K562 (cell line): ENCODE measurements around the gene ARHGAP42. TPM values are rescaled to one million over a fixed set of nuclear protein-coding genes. Genes with fewer than 3 reads are reported as not detected.

Source experiments
- EGR1 ChIP-seq: fragments of 450-650 bp; conservative IDR thresholded peaks from 2 replicates; pipeline ENCODE4 v1.6.1; 2017; ENCODE audit warnings: mild to moderate bottlenecking
- ERF ChIP-seq: fragments of 450-650 bp; formaldehyde crosslinking; IDR thresholded peaks from 2 replicates; pipeline ENCODE4 v1.4.0; 2020; ENCODE audit warnings: mild to moderate bottlenecking, mixed read lengths
- FOXJ3 ChIP-seq: sonication (generic); formaldehyde crosslinking; IDR thresholded peaks from 2 replicates; pipeline ENCODE4 v1.4.0; 2020; ENCODE audit warnings: mild to moderate bottlenecking, missing genetic modification reagents
- HSF4 ChIP-seq: fragments of 250-450 bp; sonication (Bioruptor Pico); IDR thresholded peaks from 2 replicates; pipeline ENCODE4 v2.1.2; 2022; ENCODE audit warnings: mild to moderate bottlenecking, moderate library complexity, borderline replicate concordance
- NCOR1 ChIP-seq: fragments of 450-650 bp; IDR thresholded peaks from 2 replicates; pipeline ENCODE4 v1.6.1; 2016; ENCODE audit warnings: mild to moderate bottlenecking, moderate library complexity
- RNF2 ChIP-seq: sonication (generic); IDR thresholded peaks from 2 replicates; pipeline ENCODE4 v1.6.1; 2016
- SIX5 ChIP-seq, 2 experiments: IDR thresholded peaks; 2 replicates each; pipeline ENCODE4 v1.6.1; 2011; ENCODE audit warnings: low read length in 2 of 2, borderline replicate concordance in 1 of 2, low read depth in 1 of 2, mild to moderate bottlenecking in 1 of 2, moderate library complexity in 1 of 2; ENCODE audit not compliant: insufficient read depth in 1 of 2
- SMAD2 ChIP-seq: fragments of 150-350 bp; IDR thresholded peaks from 2 replicates; pipeline ENCODE4 v1.6.1; 2014; ENCODE audit warnings: low read depth, mild to moderate bottlenecking, low read length
- SP1 ChIP-seq: sonication (generic); formaldehyde crosslinking; IDR thresholded peaks from 2 replicates; pipeline ENCODE4 v1.8.1; 2022; ENCODE audit warnings: mild to moderate bottlenecking, missing genetic modification reagents
- SRF ChIP-seq, 2 experiments: fragments of 250-450, 450-650 bp in 1 of 2; sonication (Bioruptor Pico) in 1 of 2; sonication (generic) in 1 of 2; formaldehyde crosslinking; IDR thresholded peaks; 2 replicates each; pipeline versions ENCODE4 v1.5.0 to v1.5.1; 2020 to 2022; ENCODE audit warnings: mild to moderate bottlenecking in 1 of 2, missing genetic modification reagents in 1 of 2
- TCF7L2 ChIP-seq: fragments of 150-350 bp; IDR thresholded peaks from 2 replicates; pipeline ENCODE4 v1.6.1; 2016; ENCODE audit warnings: low read depth, mild to moderate bottlenecking, low read length, moderate library complexity
- ZNF511 ChIP-seq: sonication (generic); formaldehyde crosslinking; IDR thresholded peaks from 2 replicates; pipeline ENCODE4 v1.8.0; 2022; ENCODE audit warnings: mild to moderate bottlenecking, missing genetic modification reagents
- polyA plus RNA-seq, 8 experiments: library from polyadenylated mRNA; depleted of rRNA in 4 of 8; stranded (reverse) in 5 of 8; unstranded in 3 of 8; fragments of >200 nt; fragmentation: Nextera tagmentation in 2 of 8; fragmentation: Illumina TruSeq in 1 of 8; extraction: Ambion mirVana in 2 of 8; extraction: Trizol in 1 of 8; gene quantifications; 2 replicates each; pipeline versions ENCODE4 v1.2.1 to v1.2.3, GENCODE V29; 2011 to 2014; ENCODE audit warnings: inconsistent platforms in 1 of 8, missing spikeins in 1 of 8
- total RNA-seq, 7 experiments: library from RNA; depleted of rRNA in 6 of 7; stranded (reverse); fragments of >200 nt in 6 of 7; fragmentation: Illumina TruSeq in 2 of 7; extraction: Trizol in 2 of 7; gene quantifications; 2 replicates each; pipeline versions ENCODE4 v1.2.1 to v1.2.3, GENCODE V29; 2011 to 2021; ENCODE audit warnings: low replicate concordance in 1 of 7
- TF ChIP-seq, protein P1 (sequence below), 2 experiments: fragments of 450-650 bp in 1 of 2; sonication (generic) in 1 of 2; formaldehyde crosslinking in 1 of 2; IDR thresholded peaks; 2 replicates each; pipeline versions ENCODE4 v1.7.1 to v1.9.0; 2016 to 2022; ENCODE audit warnings: inconsistent platforms in 1 of 2, mild to moderate bottlenecking in 1 of 2, missing genetic modification reagents in 1 of 2
- TF ChIP-seq, protein P2 (sequence below): fragments of 450-650 bp; IDR thresholded peaks from 2 replicates; pipeline ENCODE4 v1.6.1; 2016

The ARHGAP42 gene
- total and polyA plus RNA-seq, 9 of the 15 experiments (the other 6 are each of a cell fraction or from before 2014, with no cell fraction given), result 0.95 to 6.1 (median 2.4) TPM

DNA sequence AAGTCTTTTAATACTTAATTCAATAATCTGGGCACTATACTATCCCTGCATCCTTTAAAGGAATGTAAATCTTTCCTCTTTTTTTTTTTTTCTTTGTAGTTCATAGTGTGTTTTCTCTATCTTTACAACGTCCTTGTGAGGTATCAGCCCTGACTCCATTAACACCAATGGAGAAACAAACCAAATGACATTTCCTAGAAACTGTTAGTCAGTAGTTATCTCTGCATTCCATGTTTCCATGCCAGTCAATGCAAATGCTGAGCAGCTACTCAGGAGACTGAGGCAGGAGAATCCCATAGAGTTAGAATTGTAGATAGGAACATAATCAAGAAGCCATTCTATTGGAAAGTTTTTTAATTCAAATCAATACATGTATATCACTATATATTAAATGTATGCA, 182.2 kb downstream of the ARHGAP42 start (continued):
- TF ChIP-seq, protein P1, sequence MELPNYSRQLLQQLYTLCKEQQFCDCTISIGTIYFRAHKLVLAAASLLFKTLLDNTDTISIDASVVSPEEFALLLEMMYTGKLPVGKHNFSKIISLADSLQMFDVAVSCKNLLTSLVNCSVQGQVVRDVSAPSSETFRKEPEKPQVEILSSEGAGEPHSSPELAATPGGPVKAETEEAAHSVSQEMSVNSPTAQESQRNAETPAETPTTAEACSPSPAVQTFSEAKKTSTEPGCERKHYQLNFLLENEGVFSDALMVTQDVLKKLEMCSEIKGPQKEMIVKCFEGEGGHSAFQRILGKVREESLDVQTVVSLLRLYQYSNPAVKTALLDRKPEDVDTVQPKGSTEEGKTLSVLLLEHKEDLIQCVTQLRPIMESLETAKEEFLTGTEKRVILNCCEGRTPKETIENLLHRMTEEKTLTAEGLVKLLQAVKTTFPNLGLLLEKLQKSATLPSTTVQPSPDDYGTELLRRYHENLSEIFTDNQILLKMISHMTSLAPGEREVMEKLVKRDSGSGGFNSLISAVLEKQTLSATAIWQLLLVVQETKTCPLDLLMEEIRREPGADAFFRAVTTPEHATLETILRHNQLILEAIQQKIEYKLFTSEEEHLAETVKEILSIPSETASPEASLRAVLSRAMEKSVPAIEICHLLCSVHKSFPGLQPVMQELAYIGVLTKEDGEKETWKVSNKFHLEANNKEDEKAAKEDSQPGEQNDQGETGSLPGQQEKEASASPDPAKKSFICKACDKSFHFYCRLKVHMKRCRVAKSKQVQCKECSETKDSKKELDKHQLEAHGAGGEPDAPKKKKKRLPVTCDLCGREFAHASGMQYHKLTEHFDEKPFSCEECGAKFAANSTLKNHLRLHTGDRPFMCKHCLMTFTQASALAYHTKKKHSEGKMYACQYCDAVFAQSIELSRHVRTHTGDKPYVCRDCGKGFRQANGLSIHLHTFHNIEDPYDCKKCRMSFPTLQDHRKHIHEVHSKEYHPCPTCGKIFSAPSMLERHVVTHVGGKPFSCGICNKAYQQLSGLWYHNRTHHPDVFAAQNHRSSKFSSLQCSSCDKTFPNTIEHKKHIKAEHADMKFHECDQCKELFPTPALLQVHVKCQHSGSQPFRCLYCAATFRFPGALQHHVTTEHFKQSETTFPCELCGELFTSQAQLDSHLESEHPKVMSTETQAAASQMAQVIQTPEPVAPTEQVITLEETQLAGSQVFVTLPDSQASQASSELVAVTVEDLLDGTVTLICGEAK (IDR thresholded peaks at IDR 0.05), result no peak
- TF ChIP-seq, protein P1 (CRISPR knock-in tag; IDR thresholded peaks at IDR 0.05), result no peak
- TF ChIP-seq FOXJ3 (no peak), SIX5 (IDR thresholded peaks at IDR 0.05; ENCODE audit: borderline replicate concordance in 1 of 2, insufficient read depth in 1 of 2, low read depth in 1 of 2, low read length in 2 of 2) (no peak), HSF4 (CRISPR knock-in tag) (no peak), SP1 (CRISPR knock-in tag) (no peak), EGR1 (no peak), SRF (CRISPR knock-in tag; IDR thresholded peaks at IDR 0.05) (no peak), ERF (no peak), NCOR1 (peak; percentile 19; the same call in 1 of the 2 replicates), SMAD2 (no peak), RNF2 (no peak), ZNF511 (CRISPR knock-in tag) (no peak), TCF7L2 (no peak)
- TF ChIP-seq, protein P2, sequence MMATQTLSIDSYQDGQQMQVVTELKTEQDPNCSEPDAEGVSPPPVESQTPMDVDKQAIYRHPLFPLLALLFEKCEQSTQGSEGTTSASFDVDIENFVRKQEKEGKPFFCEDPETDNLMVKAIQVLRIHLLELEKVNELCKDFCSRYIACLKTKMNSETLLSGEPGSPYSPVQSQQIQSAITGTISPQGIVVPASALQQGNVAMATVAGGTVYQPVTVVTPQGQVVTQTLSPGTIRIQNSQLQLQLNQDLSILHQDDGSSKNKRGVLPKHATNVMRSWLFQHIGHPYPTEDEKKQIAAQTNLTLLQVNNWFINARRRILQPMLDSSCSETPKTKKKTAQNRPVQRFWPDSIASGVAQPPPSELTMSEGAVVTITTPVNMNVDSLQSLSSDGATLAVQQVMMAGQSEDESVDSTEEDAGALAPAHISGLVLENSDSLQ, result peak; percentile 49
